Cardiac fibroblast (primary cell): Measurements from ENCODE around the gene ST6GALNAC2.
A peak's percentile ranks its signal among the peaks of the same experiment; 100 is the strongest.
"Not testable (repeated sequence)": the region's sequence is repeated elsewhere in the genome, so short reads cannot be mapped to it uniquely, and the experiment has no call there.

ENCODE experiments used
- DNase-seq, 2 donors: peaks; one replicate each; pipeline versions ENCODE4 v3.0.0 to v3.0.0-alpha.2; 2010; ENCODE audit warnings: low read depth in 2 of 2
- H3K4me3 ChIP-seq, 2 donors: replicated peaks in 1 of 2; 1 replicate in 1 of 2; 2 replicates in 1 of 2; pipeline ENCODE4 v1.5.1; 2011; ENCODE audit warnings: low read depth in 2 of 2, low read length in 2 of 2, mild to moderate bottlenecking in 2 of 2, moderate library complexity in 1 of 2
- TF ChIP-seq, protein P1 (sequence below): IDR thresholded peaks from one replicate; pipeline ENCODE4 v1.5.1; 2011; ENCODE audit warnings: low read depth, mild to moderate bottlenecking, low read length, inconsistent platforms

The ST6GALNAC2 gene

DNA sequence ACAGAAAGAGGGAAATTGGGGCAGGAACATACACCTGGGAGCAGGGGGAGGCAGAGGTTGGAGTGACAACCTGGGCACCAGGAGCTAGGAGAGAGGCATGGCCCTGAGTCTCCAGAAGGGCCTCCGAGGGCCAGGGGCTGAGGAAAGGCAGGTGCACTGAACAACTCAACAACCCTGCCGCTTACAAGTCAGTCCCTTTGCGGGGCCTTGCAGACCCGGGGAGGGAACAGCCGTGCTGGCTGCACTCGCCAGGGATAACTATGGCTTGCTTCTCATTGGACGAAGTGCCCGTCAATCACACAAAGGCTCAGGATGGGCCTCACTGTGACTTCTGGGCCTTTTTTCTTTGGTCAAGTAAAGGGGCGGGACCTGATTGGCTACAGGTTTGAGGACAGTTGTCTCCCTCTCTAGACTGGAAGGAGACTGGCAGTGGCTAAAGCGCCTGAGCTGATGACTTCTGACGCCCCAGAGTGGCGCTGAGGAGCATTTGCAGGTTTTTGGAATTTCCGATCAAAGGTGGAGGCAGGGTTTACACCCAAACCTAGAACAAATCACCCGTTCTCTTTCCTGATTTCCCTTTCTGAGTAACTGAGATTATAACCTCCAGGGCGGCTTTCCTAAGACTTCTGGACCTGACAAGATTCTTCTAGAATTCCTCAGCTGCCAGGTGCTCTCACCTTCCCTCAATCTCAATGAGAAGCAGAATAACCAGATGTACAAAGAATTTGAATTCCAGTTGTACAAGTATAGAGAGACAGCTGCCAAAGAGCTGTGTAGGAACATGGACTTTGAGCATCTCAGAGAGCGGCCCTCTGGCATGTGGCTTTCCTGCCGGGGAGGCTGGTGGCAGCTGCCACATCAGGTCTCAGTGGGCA lies 27.6 kb upstream of the ST6GALNAC2 start:
- no peak for DNase-seq
- TF ChIP-seq, protein P1, sequence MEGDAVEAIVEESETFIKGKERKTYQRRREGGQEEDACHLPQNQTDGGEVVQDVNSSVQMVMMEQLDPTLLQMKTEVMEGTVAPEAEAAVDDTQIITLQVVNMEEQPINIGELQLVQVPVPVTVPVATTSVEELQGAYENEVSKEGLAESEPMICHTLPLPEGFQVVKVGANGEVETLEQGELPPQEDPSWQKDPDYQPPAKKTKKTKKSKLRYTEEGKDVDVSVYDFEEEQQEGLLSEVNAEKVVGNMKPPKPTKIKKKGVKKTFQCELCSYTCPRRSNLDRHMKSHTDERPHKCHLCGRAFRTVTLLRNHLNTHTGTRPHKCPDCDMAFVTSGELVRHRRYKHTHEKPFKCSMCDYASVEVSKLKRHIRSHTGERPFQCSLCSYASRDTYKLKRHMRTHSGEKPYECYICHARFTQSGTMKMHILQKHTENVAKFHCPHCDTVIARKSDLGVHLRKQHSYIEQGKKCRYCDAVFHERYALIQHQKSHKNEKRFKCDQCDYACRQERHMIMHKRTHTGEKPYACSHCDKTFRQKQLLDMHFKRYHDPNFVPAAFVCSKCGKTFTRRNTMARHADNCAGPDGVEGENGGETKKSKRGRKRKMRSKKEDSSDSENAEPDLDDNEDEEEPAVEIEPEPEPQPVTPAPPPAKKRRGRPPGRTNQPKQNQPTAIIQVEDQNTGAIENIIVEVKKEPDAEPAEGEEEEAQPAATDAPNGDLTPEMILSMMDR: no peak
- no peak overlapping the region for H3K4me3 ChIP-seq

- no peak overlapping the region for H3K4me3 ChIP-seq
- TF ChIP-seq, protein P1: no peak
- no peak for DNase-seq
Observed at GRCh38 chr17:76612465-76612864, 26.8 kb upstream of the ST6GALNAC2 start.

DNA sequence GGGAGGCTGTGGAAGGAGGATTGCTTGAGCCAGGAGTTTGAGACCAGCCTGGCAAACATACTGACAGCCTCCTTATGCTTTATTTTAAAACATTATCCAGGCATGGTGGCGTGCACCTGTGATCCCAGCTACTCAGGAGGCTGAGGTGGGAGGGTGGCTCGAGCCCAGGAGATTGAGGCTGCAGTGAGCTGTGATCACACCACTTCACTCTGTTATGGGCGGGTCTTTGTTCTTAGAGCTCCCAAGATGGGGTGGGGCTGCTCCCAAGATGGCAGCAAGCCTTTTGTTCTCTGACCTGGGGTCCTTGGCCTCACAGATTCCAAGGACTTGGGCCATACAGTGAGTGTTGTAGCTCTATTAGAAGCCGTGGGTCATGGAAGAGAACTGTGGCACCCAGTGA lies 26.1 kb upstream of the ST6GALNAC2 start:
- TF ChIP-seq, protein P1: no peak

GRCh38 chr17:76611080-76611749 lies 25.6 kb upstream of the ST6GALNAC2 start:
- not testable (repeated sequence) for DNase-seq, H3K4me3 ChIP-seq

More for the DNA sequence above, 26.1 kb upstream of the ST6GALNAC2 start:
- H3K4me3 ChIP-seq: no peak overlapping the region
- DNase-seq: no peak

DNA sequence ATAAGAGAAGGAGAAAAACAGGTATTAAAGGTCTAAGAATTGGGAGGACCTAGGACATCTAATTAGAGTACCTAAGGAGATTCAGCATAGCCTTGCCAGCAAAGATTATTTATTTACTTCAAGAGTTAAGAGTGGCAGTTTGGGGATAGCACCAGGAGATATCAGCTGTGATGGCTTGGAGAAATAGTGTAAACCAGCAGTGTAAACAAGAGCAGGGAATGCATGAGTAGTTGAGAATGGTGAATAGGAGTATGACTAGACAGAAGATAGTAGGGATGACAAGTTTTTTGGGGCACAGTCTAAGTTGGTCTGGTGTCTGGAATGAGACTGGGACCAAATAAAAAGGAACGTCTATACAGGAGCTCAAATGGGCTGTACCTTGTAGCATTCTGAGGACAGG lies 21.0 kb upstream of the ST6GALNAC2 start:
- not testable (repeated sequence) for DNase-seq, H3K4me3 ChIP-seq

DNA sequence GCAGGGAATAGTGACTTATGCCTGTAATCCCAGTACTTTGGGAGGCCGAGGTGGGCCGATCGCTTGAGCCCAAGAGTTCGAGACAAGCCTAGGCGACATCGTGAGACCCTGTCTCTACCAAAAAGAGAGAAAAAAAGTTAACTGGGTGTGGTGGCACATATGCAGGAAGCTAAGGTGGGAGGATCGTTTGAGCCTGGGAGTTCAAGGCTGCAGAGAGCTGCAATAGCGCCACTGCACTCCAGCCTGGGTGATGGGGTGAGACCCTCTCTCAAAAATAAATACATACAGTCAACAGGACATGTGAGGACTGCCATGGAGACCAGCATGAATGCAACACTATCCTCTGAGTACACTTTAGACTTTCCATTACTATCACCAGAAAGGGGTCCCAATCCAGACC lies 15.4 kb upstream of the ST6GALNAC2 start:
- DNase-seq: no peak
- no peak overlapping the region for H3K4me3 ChIP-seq
- TF ChIP-seq, protein P1: no peak

GRCh38 chr17:76599694-76600460 lies 14.2 kb upstream of the ST6GALNAC2 start:
- no peak overlapping the region for H3K4me3 ChIP-seq
- DNase-seq: peak in 1 of 2 donors; percentile 59
- TF ChIP-seq, protein P1: no peak
